ENCODE measurements around the gene SAP30L. TPM values are rescaled to one million over a fixed set of nuclear protein-coding genes. Genes with fewer than 3 reads are reported as not detected.

SAP30L gene, protein sequence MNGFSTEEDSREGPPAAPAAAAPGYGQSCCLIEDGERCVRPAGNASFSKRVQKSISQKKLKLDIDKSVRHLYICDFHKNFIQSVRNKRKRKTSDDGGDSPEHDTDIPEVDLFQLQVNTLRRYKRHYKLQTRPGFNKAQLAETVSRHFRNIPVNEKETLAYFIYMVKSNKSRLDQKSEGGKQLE
- 57.7 TPM for polyA plus RNA-seq (2012; ENCODE audit: insufficient read depth, insufficient read length)

DNA sequence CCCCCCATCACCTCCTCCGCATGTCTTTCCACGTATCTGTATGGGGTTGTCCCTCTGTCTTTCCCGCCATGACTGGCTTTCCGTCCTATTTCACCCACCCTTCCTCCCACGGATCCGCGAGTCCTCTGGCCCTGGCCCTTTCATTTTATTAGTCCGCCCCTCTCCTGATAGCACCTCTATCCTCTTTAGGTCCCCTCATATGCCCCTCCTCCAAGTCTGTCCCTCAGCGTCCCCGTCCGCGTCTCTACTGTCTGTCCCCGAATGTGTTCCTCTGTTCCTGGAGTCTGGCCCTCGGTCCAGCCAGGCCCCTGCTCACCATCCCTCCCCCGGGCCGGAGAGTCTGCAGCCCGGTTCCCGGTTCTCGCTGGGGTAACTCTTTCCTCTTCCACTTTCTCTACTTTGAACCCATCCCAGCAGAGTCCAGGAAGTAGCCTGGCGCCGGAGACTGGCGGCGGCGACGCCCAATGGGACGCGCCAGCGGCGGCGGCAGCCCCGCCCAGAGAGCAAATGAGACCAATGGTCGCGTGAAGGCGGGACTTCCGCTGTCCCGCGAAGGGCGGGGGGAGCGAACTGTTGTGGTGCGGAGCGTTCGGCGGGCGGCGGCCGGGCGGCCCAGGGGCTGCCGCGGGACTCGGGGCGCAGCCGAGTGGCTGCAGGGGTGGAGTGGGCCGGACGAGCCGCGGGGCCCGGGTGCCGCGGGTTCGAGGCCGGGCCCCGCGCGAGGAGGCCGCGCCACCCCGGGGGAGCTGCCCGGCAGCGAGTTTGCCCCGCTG lies at the start of gene SAP30L:
SAP30L (plus strand) TSS at position 576 of the 773 bp plus-strand sequence. CDS start 608 bp downstream, outside the sequence.
- peak within 1 kb of the TSS; percentile 95 for H3K4me3 ChIP-seq (ENCODE audit: low read length)
- DNase-seq (ENCODE audit: low read depth, low spot score) = peak; percentile 83

DNA sequence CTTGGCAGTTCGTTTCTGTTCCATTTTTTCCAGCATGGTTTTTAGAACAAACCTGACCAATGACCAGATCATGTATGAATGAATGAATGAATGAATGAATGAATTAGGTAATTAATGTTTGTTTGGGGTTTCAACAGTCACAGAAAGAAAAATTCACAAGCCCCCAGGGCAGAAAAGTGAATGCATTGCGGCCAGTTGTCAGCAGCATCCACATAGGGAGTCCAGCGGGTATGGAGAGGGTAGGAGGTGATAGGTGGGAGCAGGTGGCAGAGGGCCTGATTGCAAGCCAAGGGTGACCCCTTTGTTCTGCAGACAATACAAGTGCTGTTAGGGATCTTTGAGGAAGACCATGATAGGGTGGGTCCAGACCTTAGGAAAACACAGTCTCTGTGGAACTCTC lies 49.7 kb upstream of the SAP30L start:
- no peak overlapping the region for H3K4me3 ChIP-seq (ENCODE audit: low read length)
- DNase-seq (ENCODE audit: low read depth, low spot score) = no peak

DNA sequence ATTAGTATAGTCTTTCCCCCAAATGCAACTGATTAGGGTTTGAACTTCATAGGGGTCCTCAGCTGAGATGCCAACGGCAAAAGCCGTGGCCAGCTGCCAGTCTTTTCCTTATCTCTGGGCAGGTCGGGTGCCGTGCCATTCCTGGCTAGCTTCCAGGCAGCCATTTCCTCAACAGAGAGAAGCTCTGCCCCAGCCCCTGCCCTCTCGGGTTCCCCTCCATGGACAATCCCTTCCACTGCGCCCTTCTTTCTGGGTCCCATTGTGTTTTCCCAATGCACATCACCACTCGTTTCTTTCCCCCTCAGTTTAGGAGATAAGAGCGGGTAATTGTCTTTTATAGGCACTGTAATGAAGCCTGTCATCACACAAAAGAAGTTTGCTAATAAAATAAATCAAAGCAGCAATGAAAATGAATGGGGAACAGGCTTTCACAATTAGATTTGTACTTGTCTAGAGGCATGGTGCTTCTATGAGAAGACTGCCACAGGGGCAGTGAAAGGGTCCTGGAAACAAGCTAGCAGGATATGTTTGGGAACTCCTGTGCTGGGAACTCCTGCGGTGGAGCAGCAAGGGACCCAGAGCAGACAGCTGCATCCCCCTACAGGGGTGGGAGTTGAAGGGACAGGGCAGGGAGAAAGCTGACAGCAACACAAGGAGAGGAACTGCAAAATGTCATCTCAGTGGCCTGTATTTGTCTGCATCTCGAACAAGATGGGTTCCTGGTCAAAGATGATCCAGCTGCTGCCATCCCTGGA lies 48.0 kb upstream of the SAP30L start:
- no peak overlapping the region for H3K4me3 ChIP-seq (ENCODE audit: low read length)
- no peak for DNase-seq (ENCODE audit: low read depth, low spot score)

DNA sequence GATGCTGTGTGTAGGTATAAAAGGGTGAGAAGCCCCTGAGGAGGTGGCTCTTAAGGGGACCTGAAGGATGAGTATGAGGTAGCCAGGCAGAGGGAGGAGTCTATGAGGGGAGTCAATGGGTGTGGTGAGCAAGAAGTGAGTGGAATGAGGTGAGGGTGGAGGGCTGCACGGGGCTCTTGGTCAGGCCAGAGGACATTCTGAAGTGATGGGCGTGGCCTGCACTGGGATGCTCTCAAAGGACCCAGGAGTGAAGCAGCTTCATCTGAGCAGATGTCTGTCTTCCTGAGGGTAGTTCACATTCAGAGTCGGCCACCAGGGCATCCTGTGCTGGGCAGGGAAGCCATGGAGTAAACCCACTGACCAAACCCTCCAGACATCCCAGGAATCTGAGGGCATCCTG lies 45.1 kb upstream of the SAP30L start:
- DNase-seq (ENCODE audit: low read depth, low spot score) = no peak

DNA sequence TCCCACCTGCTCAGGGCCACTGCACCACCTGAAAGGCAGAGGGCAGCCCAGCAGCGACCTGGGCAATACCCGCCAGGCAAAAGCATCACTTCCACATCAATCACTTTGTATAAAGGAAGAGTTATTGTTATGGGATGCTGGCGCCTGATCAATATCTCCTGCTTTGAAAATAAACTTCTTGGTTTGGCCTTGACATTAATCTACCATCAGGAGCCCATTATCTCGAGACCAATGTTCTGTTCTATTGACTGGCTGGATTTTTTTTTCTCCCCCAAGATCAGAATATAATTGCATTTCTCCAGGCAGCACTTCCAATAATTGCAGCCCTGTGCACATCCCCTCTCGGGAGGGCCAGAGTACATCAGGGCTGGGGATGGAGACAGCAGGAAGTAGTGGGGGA lies 44.4 kb upstream of the SAP30L start:
- DNase-seq (ENCODE audit: low read depth, low spot score) = no peak
- no peak overlapping the region for H3K4me3 ChIP-seq (ENCODE audit: low read length)

More for the DNA sequence above, 45.1 kb upstream of the SAP30L start:
- H3K4me3 ChIP-seq (ENCODE audit: low read length) = no peak overlapping the region

DNA sequence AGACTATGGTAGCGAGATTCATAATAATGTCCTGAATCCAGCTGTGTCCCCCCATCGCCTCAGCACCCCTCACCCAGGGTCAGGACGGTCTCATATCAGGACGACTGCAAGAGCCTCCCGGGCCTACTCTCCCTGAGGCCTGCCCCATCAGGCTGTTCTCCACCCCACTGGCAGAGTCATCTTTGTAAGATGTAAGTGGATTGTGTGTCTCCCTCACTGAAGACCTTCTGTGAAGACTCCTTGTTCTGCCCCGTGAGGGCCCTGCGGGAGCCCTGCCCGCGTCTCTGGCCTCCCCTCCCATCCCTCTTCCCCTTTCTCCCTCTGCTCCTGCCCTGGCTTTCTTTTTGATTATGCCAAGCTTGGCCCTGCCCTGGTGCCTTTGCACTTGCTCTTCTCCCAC lies 43.9 kb upstream of the SAP30L start:
- DNase-seq (ENCODE audit: low read depth, low spot score) = no peak
- no peak overlapping the region for H3K4me3 ChIP-seq (ENCODE audit: low read length)

DNA sequence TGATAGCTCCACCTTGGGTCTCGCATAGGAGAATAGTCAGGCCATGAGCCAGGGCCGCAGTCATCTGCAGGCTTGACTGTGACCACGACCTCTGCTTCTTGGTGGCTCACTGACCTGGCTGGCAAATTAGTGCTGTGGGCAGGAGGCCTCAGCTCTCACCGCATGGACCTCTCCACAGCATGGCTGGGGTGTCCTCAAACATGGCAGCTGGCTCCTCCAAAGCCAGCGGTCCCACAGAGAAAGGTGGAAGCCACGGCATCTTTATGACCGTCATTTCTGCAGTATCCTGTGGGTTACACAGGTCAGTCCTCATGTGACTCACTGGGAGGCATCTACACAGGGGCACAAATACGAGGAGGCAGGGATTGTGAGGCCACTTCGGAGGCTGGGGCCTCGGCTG lies 43.2 kb upstream of the SAP30L start:
- H3K4me3 ChIP-seq (ENCODE audit: low read length) = no peak overlapping the region
- no peak for DNase-seq (ENCODE audit: low read depth, low spot score)

DNA sequence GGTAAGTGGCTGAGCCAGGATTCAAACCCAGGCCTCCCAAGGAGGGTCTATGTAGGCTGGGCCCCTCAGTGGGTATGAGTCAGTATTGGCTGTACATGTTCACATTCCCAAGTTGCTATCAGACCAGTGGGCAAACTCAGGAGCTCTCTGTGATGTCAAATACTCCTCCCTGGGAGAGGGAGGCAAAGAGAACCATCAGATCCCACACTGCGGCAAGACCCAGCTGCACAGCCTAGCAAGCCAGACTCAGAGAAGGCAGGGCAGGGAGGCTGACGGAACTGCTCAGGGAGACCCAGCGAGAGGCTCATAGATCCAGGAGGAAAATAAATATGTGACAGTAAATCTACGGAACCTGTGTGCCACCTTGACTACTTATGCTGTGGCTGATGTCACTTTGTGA lies 42.6 kb upstream of the SAP30L start:
- no peak overlapping the region for H3K4me3 ChIP-seq (ENCODE audit: low read length)
- no peak for DNase-seq (ENCODE audit: low read depth, low spot score)

DNA sequence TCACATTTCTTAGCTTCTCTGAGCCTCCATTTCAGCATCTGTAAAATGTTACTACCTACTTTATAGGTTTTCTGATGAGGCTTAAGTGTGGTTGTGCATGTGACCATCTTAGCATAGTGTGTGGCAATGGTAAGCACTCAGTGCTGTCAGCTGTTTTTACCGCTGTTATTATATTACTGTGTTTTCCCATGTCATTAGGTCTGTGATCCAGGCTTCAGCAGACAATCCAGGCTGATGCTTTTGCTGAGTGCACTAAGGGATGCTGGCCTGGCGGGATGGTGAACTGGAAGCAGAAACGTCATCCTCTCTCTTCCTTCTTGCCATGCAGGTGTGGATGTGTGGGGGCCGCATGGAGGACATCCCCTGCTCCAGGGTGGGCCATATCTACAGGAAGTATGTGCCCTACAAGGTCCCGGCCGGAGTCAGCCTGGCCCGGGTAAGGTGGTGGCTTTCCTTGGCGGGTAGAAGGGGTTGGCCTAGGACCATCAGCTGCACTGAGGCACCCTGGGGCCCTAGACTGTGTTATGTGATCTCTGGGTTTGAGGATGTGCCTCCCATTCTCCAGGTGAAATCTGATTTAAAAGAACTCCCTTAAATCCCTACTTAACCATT lies 41.9 kb upstream of the SAP30L start:
- H3K4me3 ChIP-seq (ENCODE audit: low read length) = no peak overlapping the region
- DNase-seq (ENCODE audit: low read depth, low spot score) = no peak

DNA sequence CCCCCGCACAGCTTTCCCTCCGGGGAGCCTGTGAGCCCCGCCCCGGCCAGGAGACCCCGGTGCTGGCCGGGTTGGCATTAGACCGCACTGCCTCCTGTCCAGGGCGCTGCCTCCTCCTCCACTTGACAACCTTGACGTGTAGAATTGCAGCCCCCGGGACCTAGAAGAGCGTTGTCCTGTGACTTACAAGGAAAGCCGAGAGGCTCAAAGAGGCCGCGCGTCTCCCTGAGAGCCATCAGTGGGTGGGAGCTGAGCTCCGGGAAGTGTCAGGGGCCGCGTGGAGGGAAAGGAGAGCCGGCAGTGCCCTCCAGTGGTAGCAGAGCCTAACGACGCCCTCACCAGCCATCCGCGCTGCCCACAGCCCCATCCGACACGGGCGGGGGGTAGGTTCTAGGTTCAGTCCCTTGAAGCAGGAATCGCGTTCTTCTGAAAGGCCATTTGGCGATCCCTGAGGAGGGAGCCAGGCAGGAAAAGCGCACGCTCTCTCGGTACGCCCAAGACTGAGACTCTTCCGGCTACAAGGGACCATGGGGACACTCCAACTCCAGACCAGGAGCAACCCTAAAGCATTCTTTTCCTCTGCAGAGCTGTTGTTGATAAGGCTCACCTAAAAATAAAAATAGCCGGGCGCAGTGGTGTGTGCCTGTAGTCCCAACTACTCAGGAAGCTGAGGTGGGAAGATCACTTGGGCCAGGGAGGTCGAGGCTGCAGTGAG lies 40.6 kb upstream of the SAP30L start:
- DNase-seq (ENCODE audit: low read depth, low spot score) = peak; percentile 38
- H3K4me3 ChIP-seq (ENCODE audit: low read length) = peak overlapping the region; percentile 11; the same call in 1 of the 2 replicates

DNA sequence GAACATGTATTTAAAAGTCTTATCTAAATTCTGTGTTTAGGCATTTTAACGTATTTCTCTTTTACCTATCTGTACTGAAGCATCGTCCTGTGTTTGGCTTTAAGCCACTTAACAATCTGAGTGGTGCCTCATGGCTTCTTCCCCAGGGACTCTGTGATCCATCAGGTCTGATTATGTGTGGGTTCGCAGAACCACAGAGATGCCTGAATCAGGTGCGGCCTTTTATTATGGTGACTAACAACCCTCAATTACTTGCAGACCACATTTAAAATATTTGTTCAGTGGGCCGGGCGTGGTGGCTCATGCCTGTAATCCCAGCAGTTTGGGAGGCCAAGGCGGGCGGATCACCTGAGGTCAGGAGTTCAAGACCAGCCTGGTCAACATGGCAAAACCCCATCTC lies 39.6 kb upstream of the SAP30L start:
- no peak overlapping the region for H3K4me3 ChIP-seq (ENCODE audit: low read length)
- DNase-seq (ENCODE audit: low read depth, low spot score) = no peak

DNA sequence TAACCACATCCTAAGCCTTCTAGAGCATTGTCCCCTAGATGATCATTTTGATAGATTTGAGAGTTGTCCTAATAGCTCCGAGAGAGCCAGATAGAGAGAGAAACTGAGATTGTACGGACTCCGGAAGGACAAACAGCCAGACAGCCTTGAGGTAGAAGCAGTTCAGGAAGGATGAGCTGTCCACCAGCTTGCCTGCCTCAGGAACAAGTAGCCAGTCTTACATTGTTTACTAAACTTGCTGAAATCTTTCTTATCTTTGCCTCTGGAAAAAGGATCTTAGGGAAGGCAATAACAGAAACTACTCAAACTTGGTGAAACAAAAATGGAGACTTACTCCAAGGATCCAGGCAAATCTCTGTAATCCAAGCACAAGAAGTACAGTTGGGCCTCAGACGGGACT lies 39.0 kb upstream of the SAP30L start:
- no peak overlapping the region for H3K4me3 ChIP-seq (ENCODE audit: low read length)
- no peak for DNase-seq (ENCODE audit: low read depth, low spot score)

DNA sequence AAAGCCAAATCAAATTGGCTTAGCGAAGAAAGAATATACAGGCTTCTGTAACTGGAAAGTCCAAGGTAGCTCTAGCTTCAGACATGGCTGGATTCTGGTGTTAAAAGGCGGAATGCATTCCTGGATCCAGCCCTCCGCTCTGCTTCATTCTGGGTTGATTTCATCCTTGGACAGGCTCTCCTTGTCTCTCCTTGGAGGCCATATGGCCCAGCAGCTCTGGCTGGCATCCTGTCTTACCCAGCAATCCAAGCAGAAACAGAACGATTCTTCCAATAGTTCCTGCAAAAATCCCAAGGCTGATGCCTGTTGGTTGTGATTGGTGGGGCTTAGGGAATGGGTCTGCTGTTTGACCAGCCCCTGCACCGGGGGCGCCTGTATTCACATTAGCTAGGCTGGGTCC lies 37.0 kb upstream of the SAP30L start:
- H3K4me3 ChIP-seq (ENCODE audit: low read length) = no peak overlapping the region
- no peak for DNase-seq (ENCODE audit: low read depth, low spot score)

DNA sequence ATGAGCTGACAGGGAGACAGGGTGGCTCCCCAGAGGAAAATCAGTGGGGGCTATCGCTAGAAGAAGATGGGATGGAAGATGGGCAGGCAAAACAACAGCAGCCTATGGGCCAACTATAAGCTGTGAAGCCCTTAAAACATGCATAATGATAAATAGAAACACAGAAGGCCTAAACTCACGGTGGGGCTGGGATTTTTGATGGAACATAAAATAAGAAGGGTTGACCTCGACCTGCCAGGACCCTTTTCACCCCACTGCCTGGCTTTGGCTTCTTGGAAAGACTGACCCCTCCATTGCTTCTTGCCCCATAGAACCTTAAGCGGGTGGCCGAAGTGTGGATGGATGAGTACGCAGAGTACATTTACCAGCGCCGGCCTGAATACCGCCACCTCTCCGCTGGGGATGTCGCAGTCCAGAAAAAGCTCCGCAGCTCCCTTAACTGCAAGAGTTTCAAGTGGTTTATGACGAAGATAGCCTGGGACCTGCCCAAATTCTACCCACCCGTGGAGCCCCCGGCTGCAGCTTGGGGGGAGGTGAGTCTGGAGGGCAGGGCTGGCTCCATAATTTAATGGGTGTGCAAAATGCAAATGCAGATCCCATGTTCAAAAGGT lies 36.5 kb upstream of the SAP30L start:
- no peak overlapping the region for H3K4me3 ChIP-seq (ENCODE audit: low read length)
- no peak for DNase-seq (ENCODE audit: low read depth, low spot score)

DNA sequence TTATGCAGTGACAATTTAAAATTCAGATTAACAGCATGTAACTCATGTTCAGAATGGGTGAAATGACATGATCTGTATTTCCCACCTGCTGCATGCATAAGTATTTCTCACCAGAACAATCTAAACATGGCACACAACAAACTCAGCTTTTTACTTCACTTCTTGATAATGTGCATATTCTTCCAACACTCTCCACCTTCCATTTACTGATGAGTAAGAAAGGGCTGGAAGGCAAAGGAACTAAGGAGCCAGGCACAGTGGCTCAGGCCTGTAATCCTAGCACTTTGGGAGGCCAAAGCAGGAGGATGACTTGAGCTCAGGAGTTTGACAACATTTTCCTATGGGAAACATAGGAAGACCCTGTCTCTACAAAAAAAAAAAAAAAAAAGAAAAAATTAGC lies 35.8 kb upstream of the SAP30L start:
- no peak overlapping the region for H3K4me3 ChIP-seq (ENCODE audit: low read length)
- DNase-seq (ENCODE audit: low read depth, low spot score) = no peak

DNA sequence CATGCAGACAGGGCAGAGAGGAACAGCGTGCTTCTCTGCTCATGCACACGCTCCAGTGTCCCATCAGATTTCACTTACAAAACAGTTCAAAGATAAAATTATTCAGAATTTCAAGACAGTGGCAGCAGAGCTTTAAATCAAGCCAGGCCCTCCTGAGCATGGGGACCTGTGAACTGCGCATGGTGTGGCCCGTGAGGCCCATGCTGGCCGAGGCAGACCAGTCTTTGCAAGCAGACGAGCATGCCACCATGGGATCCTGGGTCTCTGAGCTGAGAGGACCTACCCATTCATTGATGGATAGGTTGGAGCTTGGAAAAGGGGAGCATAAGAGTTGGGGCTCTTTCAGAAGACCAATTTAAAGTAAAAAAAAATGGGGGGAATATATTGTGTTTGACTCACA lies 35.0 kb upstream of the SAP30L start:
- DNase-seq (ENCODE audit: low read depth, low spot score) = no peak
- no peak overlapping the region for H3K4me3 ChIP-seq (ENCODE audit: low read length)

DNA sequence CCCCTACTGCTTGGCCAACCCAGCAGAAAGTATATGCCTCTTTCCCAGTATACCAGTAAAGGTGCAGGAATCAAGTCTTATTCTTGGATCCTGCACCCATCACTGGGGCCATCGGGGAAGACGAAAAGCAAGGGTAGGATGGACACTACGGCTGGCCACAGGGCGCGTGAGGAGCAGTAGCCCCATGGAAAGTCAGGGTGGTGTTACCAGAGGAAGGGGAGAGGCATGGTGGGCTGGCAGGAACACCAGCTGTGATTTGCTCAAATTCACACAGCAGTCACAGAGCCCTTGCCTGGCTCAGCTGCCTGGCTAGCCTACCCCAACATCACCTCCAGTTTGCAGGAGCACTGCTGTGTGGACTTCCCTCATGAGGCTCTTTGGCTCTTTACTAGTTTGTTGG lies 34.5 kb upstream of the SAP30L start:
- DNase-seq (ENCODE audit: low read depth, low spot score) = no peak
- no peak overlapping the region for H3K4me3 ChIP-seq (ENCODE audit: low read length)

DNA sequence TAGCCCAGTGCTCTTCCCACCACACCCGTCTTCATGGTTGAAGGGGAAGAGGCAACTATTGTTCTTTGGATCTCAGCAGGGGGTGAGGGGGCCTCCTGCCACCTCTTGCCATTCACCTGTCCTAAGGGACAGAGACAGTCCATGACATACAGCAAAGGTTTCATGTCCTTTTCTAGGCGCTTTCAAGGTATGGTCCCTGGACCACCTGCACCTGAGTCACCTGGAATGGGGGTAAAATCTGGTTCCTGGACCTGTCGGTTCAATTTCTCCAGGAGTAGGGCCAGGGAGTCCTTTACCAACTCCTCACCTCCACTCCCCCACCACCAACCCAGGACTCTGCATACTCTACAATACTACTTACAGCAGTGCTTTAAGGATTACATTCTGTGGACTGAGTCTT lies 33.5 kb upstream of the SAP30L start:
- DNase-seq (ENCODE audit: low read depth, low spot score) = no peak
- H3K4me3 ChIP-seq (ENCODE audit: low read length) = no peak overlapping the region

DNA sequence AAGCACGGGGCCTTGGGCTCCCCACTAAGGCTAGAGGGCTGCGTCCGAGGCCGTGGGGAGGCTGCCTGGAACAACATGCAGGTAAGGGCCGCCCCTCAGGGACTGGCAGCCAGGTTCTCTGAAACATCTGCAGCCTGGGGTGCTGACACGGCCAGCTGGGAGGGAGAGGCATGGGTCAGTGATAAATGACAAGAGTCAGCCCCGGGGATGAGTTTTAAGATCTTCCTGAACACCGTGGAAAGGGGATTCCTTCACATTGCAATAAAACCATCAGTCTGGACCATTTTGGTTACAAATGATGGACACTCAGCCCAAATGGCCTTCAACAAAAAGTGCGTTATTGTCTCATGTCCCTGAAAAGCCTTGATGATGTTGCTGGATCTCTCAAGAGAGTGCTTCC lies 32.9 kb upstream of the SAP30L start:
- H3K4me3 ChIP-seq (ENCODE audit: low read length) = no peak overlapping the region
- DNase-seq (ENCODE audit: low read depth, low spot score) = no peak

Measured in Jurkat, Clone E6-1 (cell line).